Gastroesophageal sphincter (tissue), 3 donors: Measurements from ENCODE around the gene KICS2.

Experiments
- CTCF ChIP-seq, 4 experiments: fragments of 200-600 bp in 2 of 4; fragments of 450-650 bp in 2 of 4; sonication (generic) in 1 of 4; IDR thresholded peaks; one replicate each; pipeline ENCODE4 v1.5.1; 2017 to 2019; ENCODE audit warnings: antibody characterized with exemption in 4 of 4, mild to moderate bottlenecking in 2 of 4, moderate library complexity in 2 of 4
- POLR2A ChIP-seq, 2 donors: fragments of 450-650 bp; IDR thresholded peaks; one replicate each; pipeline ENCODE4 v1.6.1; 2017; ENCODE audit warnings: antibody characterized with exemption in 2 of 2, mild to moderate bottlenecking in 2 of 2, moderate library complexity in 1 of 2
- POLR2AphosphoS5 ChIP-seq: sonication (generic); formaldehyde crosslinking; IDR thresholded peaks from one replicate; pipeline ENCODE4 v1.6.1; 2017; ENCODE audit warnings: antibody characterized with exemption

GRCh38 chr12:64178122-64178521 is 44.0 kb downstream of the KICS2 start:
- TF ChIP-seq CTCF (IDR thresholded peaks at IDR 0.05) = no peak
- TF ChIP-seq POLR2AphosphoS5 = no peak
- no peak for TF ChIP-seq POLR2A (IDR thresholded peaks at IDR 0.05)
